HG02852 (cell line): ENCODE data around the gene GGT6.
"Not testable (repeated sequence)": the region's sequence is repeated elsewhere in the genome, so short reads cannot be mapped to it uniquely, and the experiment has no call there.

Experiments used
- ATAC-seq: cut with Tn5 transposase; IDR thresholded peaks from one replicate; pipeline ENCODE4 v1.9.1; 2021; ENCODE audit warnings: mild to moderate bottlenecking, moderate library complexity; ENCODE audit not compliant: unreplicated experiment

GGT6 gene

DNA sequence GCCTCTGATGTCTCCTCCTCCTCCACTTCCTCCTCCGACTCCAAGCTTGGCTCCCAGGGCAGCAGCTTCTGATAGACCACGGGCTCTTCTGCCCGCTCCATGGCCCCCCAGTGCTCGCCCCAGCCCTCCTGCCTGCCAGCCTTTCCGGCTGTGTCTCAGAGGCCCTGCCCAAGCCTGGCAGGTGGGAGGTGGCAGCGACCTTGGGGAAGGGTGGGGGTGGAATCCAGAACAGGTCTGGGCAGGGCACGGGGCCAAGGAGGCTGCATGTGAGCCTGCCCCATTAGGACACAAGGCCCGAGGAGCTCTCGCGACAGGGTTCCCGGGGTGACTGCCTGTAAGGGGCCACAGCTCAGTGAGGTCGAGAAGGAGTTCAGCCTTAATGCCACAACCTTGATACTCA, at the start of gene GGT6:
Gene GGT6, minus strand, starts transcription at position 157 of the 400 bp plus-strand sequence. Its CDS starts 56 bp downstream, at position 101.
- no peak for ATAC-seq

DNA sequence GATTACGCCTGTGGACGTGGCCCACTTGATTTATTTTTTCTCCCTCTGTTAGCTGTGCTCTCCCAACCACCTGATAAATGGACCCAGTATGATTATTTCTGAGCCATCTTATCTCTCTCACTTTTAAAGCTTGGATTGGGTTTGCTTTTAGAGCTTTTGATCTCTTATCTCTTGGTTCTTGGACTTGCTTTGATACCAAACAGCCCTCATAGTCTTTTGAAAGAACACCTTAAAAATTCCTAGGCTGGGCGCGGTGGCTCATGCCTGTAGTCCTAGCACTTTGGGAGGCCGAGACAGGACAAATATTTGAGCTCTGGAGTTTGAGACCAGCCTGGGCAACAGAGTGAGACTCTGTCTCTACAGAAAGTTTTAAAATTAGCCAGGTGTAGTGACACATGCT, 49.8 kb upstream of the GGT6 start:
- no peak for ATAC-seq

DNA sequence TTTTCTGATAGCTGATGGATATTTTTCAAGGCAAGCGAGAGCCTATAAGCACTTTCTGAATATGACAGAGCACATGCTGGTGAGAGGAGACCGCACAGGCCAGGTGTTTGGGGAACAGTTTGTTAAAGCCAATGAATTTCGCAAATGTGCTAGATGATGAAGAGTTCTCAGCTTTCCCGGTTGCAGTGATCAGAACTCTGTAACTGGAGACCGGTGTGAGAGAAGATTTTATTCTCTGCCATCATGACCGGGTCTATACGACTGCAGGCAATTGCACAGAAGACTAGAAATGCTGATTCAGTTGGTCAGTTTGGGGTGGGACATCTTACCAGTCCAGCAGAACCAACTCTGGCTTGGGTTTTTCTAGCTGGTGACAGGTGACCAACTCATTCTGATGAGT, 49.4 kb upstream of the GGT6 start:
- ATAC-seq, result no peak

DNA sequence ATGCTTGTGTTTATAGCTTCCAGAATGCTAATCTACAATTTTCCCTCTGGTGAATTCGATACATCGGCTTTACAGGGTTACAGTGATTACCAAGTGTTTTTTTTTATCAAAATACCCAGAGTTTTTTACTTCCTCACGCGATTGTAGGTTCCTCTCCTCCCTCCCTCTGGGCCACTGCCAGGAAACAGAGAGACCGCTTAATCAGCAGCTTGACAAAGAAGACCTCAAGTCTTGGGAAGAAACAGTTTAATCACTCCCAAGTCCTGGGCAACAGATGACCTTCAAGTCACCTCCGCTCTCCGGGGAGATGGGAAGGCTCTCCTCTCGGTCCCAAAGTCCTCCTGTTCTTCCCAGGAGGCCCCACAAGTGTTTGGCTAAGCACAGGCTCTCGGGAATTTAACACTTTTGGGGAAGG, 47.4 kb upstream of the GGT6 start:
- no peak for ATAC-seq

DNA sequence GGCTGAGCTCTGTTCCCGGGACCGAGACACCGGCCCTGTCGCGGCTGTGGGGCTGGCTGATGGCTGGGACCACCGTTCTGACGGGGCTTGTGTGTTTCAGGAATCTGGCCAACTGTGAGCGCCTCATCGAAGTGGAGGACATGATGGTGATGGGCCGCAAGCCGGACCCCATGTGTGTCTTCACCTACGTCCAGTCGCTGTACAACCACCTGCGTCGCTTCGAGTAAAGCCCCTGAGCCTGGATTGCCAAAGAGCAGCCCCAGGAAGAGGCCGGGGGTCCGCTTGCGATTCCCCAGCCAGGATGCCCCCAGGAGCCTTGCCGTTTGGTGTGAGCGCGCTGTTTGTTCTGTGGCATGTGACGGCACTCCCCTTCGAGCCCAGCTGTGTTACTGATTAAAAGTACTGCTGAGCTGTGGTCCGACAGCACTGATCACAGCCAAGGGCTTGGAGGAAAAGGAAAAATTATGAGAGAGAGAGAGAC, 46.9 kb upstream of the GGT6 start:
- ATAC-seq, result no peak

DNA sequence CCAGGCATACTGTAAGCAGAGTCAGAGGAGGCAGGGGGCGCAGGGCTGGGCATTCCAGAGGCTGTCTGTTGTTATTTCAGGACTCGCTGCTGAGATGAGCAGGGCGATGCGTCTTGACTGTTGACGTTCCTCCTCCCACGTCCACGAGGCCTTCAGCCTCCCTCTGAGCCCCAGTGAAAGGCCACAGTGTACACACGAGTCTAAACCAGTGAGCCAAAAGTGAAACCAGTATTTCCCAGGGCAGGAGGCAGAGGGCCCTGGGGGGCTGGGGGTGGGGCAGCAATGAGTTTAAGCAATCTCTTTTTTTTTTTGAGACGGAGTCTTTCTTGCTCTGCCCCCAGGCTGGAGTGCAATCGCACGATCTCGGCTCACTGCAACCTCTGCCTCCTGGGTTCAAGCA, 45.4 kb upstream of the GGT6 start:
- no peak for ATAC-seq

GRCh38 chr17:4604736-4605135, 44.4 kb upstream of the GGT6 start:
- ATAC-seq, result not testable (repeated sequence)

GRCh38 chr17:4604111-4604644, 43.8 kb upstream of the GGT6 start:
- ATAC-seq, result no peak

DNA sequence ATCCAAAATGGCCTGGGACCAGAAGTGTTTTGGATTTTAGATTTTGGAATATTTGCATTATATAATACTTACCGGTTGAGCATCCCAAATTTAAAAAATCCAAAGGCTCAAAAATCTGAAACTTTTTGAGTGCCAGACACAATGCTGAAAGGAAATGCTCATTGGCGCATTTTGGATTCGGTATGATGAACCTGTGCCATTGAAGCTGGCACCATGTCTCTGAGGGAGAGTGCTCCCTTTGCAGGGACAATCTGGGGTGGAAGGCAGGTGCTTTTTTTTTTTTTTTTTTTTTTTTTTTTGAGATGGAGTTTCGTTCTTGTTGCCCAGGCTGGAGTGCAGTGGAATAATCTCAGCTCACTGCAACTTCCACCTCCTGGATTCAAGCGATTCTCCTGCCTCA, 41.7 kb upstream of the GGT6 start:
- no peak for ATAC-seq

DNA sequence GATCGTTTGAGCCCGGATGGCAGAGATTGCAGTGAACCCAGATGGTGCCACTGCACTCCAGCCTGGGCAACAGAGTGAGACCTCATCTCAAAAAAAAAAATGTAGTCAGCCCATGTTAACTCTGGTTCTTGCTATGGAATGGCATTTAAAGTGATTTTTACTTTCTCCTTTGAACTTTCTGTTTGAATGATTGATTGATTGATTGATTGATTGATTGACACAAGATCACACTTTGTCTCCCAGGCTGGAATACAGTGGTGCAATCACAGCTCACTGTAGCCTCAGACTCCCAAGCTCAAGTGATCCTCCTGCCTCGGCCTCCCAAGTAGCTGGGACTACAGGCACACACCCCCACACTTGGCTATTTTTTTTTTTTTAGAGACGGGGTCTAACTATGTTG, 40.9 kb upstream of the GGT6 start:
- ATAC-seq, result no peak

- no peak for ATAC-seq
Observed at GRCh38 chr17:4600563-4600962, 40.2 kb upstream of the GGT6 start.

GRCh38 chr17:4599505-4600281, 39.3 kb upstream of the GGT6 start:
- ATAC-seq, result no peak

DNA sequence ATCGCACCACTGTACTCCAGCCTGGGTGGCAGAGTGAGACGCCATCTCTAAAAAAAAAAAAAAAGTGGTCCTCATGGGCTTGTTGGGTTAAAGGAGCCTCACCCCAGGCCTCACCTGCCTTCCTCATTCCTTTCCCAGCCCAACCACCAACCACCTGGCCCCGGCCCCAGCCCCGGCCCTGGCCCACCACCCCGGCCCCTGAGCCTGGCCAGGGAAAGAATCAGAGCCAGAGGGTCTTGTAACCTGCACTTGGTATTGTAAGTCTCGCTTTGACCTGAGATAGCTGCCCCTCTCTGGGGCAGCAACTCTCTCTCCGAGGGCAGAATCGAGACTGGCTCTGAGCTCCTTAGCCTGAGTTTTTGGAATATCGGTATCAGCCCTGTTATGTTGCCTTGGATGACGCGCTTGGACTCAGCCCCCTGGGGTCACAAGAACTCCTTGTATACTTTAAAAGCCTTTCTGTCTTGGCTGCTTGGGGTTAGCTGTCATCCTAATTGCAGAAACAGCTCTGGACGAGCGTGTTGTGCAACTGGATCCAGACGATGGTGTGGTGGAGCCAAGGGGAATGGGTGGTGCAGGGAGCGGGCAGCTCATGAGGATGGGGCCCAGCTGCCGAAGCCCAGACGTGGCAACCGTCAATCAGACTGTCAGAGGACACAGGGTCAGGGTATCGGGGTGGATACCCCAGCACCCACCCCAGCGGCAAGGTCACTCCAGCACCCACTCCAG, 38.6 kb upstream of the GGT6 start:
- no peak for ATAC-seq

GRCh38 chr17:4597975-4598374, 37.6 kb upstream of the GGT6 start:
- ATAC-seq, result no peak

DNA sequence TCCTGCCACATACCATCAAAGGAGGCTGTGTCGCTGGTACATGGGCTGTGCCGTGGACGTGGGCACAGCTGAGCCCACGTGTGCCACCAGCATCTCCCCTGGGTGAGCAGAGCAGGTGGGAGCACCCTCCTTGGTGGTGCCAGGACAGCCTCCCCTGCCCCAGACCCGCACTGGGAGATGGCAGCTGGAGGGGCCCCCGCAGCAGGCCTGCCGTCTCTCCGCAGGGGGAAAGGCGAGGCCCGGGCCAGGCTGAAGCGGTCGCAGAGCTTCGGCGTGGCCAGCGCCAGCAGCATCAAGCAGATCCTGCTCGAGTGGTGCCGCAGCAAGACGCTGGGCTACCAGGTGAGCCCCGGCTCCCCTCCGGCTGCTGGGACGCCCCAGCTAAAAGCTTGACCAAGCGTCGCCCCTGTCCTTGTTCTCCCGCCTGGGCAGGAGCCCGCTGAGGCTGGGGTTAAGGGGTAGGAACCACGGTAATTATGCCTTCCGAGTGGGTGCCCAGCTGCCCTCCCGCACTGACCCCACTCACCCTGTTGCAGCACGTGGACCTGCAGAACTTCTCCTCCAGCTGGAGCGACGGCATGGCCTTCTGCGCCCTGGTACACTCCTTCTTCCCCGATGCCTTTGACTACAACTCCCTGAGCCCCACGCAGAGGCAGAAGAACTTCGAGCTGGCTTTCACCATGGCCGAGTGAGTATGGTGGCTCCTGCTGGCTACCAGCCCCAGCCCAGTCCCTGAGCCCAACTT, 36.4 kb upstream of the GGT6 start:
- no peak for ATAC-seq

- not testable (repeated sequence) for ATAC-seq
Observed at GRCh38 chr17:4595685-4596342, 35.4 kb upstream of the GGT6 start.

- no peak for ATAC-seq
Observed at GRCh38 chr17:4594931-4595684, 34.7 kb upstream of the GGT6 start.

DNA sequence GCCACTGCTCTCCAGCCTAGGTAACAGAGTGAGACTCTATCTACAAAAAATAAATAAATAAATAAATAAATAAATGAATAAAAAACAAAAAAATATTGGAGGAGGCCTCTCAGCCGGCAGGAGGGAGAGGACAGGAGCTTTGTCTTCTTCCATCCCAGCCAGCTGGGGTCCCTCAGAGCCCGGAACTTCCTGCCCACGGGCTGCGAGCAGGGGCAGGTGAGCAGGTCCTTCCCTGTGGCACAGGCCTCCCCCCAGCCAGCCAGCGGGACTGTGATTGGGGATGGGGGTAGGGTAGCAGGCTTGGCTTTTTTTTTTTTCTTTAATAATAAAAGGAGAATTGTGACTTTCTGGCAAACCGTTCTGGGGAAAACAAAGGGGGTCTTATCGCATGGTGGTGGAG, 34.0 kb upstream of the GGT6 start:
- ATAC-seq, result no peak

DNA sequence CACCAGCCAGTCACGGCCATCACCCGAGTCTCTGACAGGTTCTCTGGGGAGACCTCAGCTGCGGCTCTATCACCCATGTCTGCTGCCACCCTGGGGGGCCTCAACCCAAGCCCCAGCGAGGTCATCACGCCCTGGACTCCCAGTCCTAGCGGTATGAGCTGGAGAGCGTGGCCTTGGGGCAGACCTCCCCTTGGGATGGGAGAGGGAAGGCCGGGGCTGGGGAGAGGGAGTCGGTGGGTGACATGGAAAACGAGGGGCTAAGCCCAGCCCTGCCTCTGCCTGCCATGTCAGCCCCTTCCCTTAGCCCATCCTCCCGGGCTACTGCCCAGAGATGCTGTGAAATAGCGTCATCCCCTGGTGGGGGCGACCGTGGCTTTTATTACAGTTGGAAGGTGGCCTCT, 32.6 kb upstream of the GGT6 start:
- ATAC-seq, result no peak
